ENCODE measurements around the gene RABEP2.

RABEP2 gene

GRCh38 chr16:28899882-28900590, 25.0 kb downstream of the RABEP2 start:
- DNase-seq (ENCODE audit: low read depth) = no peak
- no peak for TF ChIP-seq CTCF (IDR thresholded peaks at IDR 0.05; ENCODE audit: control insufficient read depth, insufficient read depth, low read depth, low read length, missing control alignments)
- H3K4me3 ChIP-seq (ENCODE audit: control insufficient read depth, low read depth, low read length) = no peak overlapping the region

GRCh38 chr16:28898942-28899341, 26.1 kb downstream of the RABEP2 start:
- H3K4me3 ChIP-seq (ENCODE audit: control insufficient read depth, low read depth, low read length) = no peak overlapping the region
- no peak for TF ChIP-seq CTCF (IDR thresholded peaks at IDR 0.05; ENCODE audit: control insufficient read depth, insufficient read depth, low read depth, low read length, missing control alignments)
- no peak for DNase-seq (ENCODE audit: low read depth)

- TF ChIP-seq CTCF (IDR thresholded peaks at IDR 0.05; ENCODE audit: control insufficient read depth, insufficient read depth, low read depth, low read length, missing control alignments) = no peak
- DNase-seq (ENCODE audit: low read depth) = no peak
- H3K4me3 ChIP-seq (ENCODE audit: control insufficient read depth, low read depth, low read length) = no peak overlapping the region
Measured at GRCh38 chr16:28898266-28898665, 26.8 kb downstream of the RABEP2 start.

GRCh38 chr16:28897826-28898225, 27.2 kb downstream of the RABEP2 start:
- TF ChIP-seq CTCF (IDR thresholded peaks at IDR 0.05; ENCODE audit: control insufficient read depth, insufficient read depth, low read depth, low read length, missing control alignments) = no peak
- no peak overlapping the region for H3K4me3 ChIP-seq (ENCODE audit: control insufficient read depth, low read depth, low read length)

GRCh38 chr16:28895609-28896008, 29.4 kb downstream of the RABEP2 start:
- no peak for DNase-seq (ENCODE audit: low read depth)
- TF ChIP-seq CTCF (IDR thresholded peaks at IDR 0.05; ENCODE audit: control insufficient read depth, insufficient read depth, low read depth, low read length, missing control alignments) = no peak
- H3K4me3 ChIP-seq (ENCODE audit: control insufficient read depth, low read depth, low read length) = no peak overlapping the region

More at GRCh38 chr16:28897826-28898225, 27.2 kb downstream of the RABEP2 start:
- DNase-seq (ENCODE audit: low read depth) = no peak

GRCh38 chr16:28893291-28893690, 31.7 kb downstream of the RABEP2 start:
- TF ChIP-seq CTCF (IDR thresholded peaks at IDR 0.05; ENCODE audit: control insufficient read depth, insufficient read depth, low read depth, low read length, missing control alignments) = no peak
- no peak for DNase-seq (ENCODE audit: low read depth)
- no peak overlapping the region for H3K4me3 ChIP-seq (ENCODE audit: control insufficient read depth, low read depth, low read length)

All from AG09309 (cell line).